GF-D8 (cell line): ENCODE results near the gene SIAH3.
A peak's percentile ranks its signal among the peaks of the same experiment; 100 is the strongest.

ENCODE experiments used
- DNase-seq: peaks from one replicate; lab custom pipeline; 2025; lab: John Stamatoyannopoulos, UW

The SIAH3 gene

DNA sequence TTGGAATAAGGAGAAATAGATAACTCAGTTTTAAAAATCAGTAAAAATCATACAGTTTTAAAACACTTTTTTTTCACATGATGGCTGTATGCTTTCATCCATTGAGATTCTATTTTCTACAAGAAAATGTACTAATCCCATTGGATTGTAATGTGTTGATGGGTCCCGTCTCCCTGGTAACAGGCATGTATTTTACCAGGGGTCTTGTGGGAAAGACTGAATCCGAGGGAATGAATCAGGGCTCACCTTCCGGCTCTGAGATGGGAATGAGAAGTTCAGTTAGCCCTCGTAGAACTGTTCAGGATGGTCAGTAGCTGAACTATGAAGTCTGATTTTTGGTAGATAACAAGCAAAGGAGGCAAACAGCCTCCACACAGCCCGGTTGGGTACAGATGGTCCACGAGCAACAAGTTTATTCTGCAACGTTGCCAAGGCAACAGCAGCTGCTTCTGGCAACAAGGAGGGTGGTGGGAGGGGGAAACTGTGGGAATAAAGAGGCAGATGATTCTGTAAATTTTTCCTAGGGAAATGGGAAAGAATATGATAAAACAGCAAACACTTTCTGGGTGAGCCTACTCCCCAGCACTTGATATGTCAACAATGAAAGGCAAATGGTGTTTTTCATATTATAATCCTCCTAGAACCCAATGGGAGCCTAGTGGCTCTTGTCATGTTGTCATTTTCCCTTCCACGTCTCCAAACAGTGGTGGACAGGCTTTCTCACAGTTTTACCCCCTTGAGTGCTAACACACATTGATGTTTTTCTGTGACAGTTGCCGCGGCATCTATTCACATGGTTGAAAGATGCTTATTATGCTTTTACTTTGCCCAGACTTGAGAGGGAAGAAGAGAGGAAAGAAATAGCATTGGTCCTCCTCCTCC, 12.4 kb upstream of the SIAH3 start:
- no peak for DNase-seq

DNA sequence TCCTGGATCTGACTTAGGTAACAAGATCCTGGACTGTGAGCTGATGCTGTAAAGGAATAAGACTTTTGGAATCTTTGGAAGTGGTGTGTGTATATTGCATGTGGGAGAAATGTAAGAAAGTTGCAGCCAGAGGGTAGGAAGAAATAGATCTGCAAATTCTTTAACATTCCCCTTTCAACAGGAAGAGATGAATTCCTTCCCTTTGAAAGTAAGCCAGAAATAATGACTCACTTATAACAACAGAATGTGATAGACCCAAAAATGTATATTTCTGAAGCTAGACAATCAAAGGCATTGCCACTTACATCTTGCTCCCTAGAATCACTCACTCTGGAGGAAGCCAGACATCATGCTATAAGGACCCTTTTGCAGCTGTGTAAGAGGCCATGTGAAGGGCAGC, 9.8 kb upstream of the SIAH3 start:
- no peak for DNase-seq

GRCh38 chr13:45860240-45860639, 8.7 kb upstream of the SIAH3 start:
- DNase-seq: no peak

DNA sequence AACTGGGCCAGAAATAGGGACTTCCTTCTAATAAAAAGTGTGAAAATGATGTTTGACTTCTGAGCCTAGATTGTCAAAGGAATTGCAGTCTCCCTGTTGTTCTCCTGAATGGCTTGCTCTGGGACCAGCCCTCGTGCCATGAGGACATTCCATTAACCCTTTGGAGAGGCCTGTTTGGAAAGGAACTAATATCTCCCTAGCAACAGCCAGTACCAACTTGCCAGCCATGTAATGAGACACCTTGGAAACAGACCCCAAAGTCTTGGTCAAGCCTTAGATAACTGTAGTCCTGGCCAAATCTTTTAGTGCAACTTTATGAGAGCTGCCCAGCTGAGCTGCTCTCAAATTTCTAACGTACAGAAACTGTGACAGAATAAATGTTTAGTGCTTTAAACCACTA, 8.2 kb upstream of the SIAH3 start:
- DNase-seq: no peak

DNA sequence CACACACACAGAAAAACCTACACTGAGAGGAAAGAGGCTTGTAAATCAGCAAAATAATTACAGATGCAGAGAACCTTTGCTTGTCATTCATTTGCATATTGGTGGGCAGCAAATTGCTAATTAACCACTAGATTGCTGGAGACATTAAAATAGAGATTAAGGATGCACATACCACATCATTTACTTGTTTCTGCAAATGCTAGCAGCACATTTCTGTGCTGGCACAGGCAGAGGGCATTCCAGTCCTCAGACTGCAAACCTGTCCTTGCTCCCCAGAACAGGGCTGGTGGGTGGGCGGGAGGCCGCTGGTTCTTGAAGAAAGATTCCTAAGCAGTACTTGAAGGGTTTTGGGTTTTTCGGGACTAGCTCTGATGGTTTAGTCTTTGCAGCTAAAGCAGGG, 941 bp upstream of the SIAH3 start:
- no peak for DNase-seq

GRCh38 chr13:45851956-45852355, 403 bp upstream of the SIAH3 start:
- DNase-seq: no peak

DNA sequence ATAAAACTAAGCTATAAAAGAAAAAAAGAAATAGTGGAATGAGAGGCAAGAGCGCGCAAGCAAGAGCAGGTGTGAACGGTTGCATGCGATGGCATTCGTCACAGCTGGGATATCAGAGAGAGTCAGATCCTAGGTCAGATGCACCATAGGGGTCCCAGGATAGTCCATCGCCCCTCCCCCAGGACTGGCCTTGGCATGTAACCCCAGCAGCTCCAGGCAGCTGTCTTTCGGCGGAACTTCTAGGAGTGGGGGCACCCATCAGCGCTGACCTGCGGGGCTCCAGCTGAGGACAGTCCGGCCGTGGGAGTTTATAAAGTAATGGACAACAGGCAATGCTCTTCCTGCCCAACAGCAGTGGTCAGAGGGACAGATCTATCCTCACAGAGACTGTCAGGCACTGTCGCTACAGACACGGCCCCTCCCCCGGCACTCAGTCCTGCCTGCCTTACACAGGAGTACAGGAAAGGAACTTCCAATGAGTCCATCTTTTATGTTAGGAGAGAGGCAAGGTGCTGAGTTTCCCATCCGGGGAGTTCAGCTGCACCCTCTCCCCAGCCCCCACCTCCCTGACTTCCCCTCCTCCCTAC, 1.4 kb downstream of the SIAH3 start:
- no peak for DNase-seq

GRCh38 chr13:45849408-45849807, 2.1 kb downstream of the SIAH3 start:
- no peak for DNase-seq

GRCh38 chr13:45847554-45848224, 3.9 kb downstream of the SIAH3 start:
- DNase-seq: peak; percentile 32

- no peak for DNase-seq
Measured at GRCh38 chr13:45846681-45847080, 4.9 kb downstream of the SIAH3 start.

GRCh38 chr13:45838171-45838745, 13.3 kb downstream of the SIAH3 start:
- no peak for DNase-seq

GRCh38 chr13:45837111-45837510, 14.4 kb downstream of the SIAH3 start:
- DNase-seq: no peak

- DNase-seq: no peak
Measured at GRCh38 chr13:45834411-45834994, 17.1 kb downstream of the SIAH3 start.

DNA sequence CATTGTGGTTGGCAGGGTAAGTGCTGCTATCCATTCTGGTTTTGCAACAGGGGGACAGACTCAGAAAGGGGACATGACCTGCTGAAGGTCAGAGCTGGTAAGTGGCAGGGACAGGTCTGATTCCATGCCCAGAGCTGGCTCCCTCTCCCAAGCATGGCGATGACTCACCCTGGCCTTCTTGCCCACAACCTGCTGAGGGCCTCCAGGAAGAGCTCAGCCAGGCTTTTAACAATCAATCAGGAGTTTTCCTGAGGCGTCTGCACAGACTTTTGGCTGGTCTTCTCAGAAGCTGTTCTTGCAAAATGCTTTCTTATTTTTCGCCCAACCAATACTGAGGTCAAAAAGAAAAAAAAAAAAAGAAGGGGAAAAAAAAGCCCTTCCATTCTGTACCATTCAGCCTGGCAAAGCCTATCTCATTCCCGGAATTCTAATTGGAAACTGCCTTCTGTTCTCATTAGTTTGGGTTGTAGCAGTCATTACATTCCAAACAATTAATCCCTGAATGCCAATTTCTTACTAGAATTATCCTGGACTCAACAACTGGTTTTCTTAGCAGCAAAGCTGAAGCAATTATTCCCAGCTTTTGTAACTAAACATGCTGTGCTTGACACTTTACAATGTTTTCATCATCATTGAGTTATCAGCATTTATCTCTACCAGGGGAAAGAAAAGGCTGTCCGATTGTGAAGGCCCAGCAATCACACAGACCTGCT, 17.7 kb downstream of the SIAH3 start:
- no peak for DNase-seq

DNA sequence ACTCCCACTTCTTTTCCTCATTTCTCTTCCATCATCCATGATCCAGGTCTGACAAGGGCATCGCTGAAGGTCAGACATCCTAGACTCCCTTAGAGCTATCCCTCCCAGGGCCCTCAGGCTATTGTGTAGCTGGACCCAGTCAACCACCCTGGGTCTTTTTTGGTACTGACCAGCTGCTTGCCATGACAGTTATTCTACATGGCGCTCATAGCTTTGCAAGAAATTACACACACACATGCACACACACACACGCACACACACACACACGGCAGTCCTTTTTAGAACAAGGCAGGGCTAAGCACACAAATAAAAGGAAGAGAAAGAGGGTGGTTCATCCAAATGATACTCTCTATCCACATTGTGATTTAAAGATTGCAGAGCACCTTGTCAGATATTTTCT, 18.3 kb downstream of the SIAH3 start:
- DNase-seq: no peak

GRCh38 chr13:45831851-45832250, 19.7 kb downstream of the SIAH3 start:
- no peak for DNase-seq

DNA sequence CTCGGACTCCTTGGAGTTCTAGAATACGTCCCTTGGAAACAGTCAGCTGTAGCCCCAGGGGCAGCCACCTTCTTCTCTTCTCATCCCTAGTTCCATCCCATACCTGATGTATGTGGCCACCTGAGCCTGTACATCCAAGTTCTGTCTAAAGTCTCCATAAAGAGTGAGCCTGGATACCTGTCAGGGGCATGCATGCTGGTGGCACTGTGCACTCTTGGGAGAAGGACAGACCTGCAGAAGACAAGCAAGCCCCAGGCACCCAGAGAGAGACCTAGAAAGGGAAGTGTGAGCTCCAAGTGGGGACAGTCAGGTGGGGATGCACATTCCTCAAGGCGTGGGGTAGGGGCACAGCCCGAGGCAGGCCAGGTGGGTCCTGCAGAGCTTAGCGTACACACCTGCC, 21.4 kb downstream of the SIAH3 start:
- no peak for DNase-seq

GRCh38 chr13:45828256-45828968, 23.1 kb downstream of the SIAH3 start:
- no peak for DNase-seq

- no peak for DNase-seq
Measured at GRCh38 chr13:45827318-45827717, 24.2 kb downstream of the SIAH3 start.

GRCh38 chr13:45826731-45827130, 24.8 kb downstream of the SIAH3 start:
- no peak for DNase-seq

DNA sequence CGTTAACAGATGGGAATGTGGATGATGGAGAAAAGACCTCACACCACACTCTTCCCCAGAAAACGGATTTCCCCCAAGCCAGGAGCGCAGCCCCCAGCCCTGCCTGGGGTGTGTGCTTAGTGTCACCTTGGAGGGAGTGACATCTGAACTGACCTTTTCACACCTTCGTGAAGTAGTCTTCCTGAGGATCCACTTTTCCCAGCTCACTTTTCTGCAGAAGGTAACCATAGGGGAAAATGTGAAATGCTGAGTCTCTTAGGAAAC, 26.2 kb downstream of the SIAH3 start:
- DNase-seq: no peak
